Esophagus (tissue), 2 donors: Measurements from ENCODE around the gene MRGPRG. TPM values are rescaled to one million over a fixed set of nuclear protein-coding genes. Genes with fewer than 3 reads are reported as not detected.

Source experiments
- H3K27ac ChIP-seq, 2 donors: one replicate each; pipeline ENCODE4 v1.5.1; 2013; ENCODE audit warnings: low read depth in 2 of 2, mild to moderate bottlenecking in 2 of 2, inconsistent platforms in 1 of 2, low read length in 1 of 2, moderate library complexity in 1 of 2
- H3K27me3 ChIP-seq, 2 donors: one replicate each; pipeline ENCODE4 v1.6.1; 2013; ENCODE audit warnings: low read length in 2 of 2, control low read depth in 1 of 2, mild to moderate bottlenecking in 1 of 2; ENCODE audit not compliant: insufficient read depth in 2 of 2, control insufficient read depth in 1 of 2
- H3K36me3 ChIP-seq, 2 donors: one replicate each; pipeline ENCODE4 v1.6.1; 2013; ENCODE audit warnings: low read length in 1 of 2; ENCODE audit not compliant: control insufficient read depth in 2 of 2, insufficient read depth in 2 of 2
- H3K4me1 ChIP-seq, 2 donors: one replicate each; pipeline ENCODE4 v1.6.1; 2013; ENCODE audit warnings: low read length in 1 of 2; ENCODE audit not compliant: control insufficient read depth in 2 of 2, insufficient read depth in 2 of 2
- H3K4me3 ChIP-seq, 2 donors: one replicate each; pipeline ENCODE4 v1.5.1; 2013; ENCODE audit warnings: low read length in 2 of 2, mild to moderate bottlenecking in 2 of 2, low read depth in 1 of 2, moderate library complexity in 1 of 2
- H3K9me3 ChIP-seq, 2 donors: one replicate each; pipeline ENCODE4 v1.6.1; 2013; ENCODE audit warnings: mild to moderate bottlenecking in 2 of 2, low read depth in 1 of 2, low read length in 1 of 2, moderate library complexity in 1 of 2; ENCODE audit not compliant: control insufficient read depth in 2 of 2, insufficient read depth in 1 of 2
- WGBS, 2 donors: extraction: QIAGEN DNeasy Blood & Tissue Kit; methylation state at CpG; one replicate each; pipeline ENCODE4 v1.1.7; 2013; 5-methylcytosine and 5-hydroxymethylcytosine counted together
- polyA plus RNA-seq, 2 donors: library from polyadenylated mRNA; stranded (reverse); fragments of 200-250 nt; gene quantifications; one replicate each; pipeline ENCODE4 v1.2.3, GENCODE V29; 2013
- donor health status: healthy with polysubstance abuse.
- donor health status: Bipolar disorder and iron deficiency.

Gene MRGPRG
- polyA plus RNA-seq, 2 donors: not detected

GRCh38 chr11:3201677-3202181 lies 16.9 kb downstream of the MRGPRG start:
- H3K4me3 ChIP-seq: no peak overlapping the region
- no peak overlapping the region for H3K27ac ChIP-seq
- no peaks in the 10 kb centered on the region for H3K4me1 ChIP-seq
- peaks cover 0 to 7% of the 10 kb centered on the region in 2 donors for H3K27me3 ChIP-seq
- WGBS, 2 donors: 70 to 72% methylated on average over 17 of the region's 17 CpGs
- H3K36me3 ChIP-seq: no peaks in the 10 kb centered on the region
- H3K9me3 ChIP-seq: peaks cover 3% of the 10 kb centered on the region in 2 donors

- Histone ChIP-seq H3K4me1 (peaks cover 0 to 3% of the 10 kb centered on the region in 2 donors), H3K27me3 (peaks cover 0 to 7% of the 10 kb centered on the region in 2 donors), H3K4me3 (no peak overlapping the region), H3K9me3 (peaks cover 1 to 3% of the 10 kb centered on the region in 2 donors), H3K36me3 (no peaks in the 10 kb centered on the region), H3K27ac (no peak overlapping the region)
- 83 to 87% methylated on average over 15 of the region's 15 CpGs for WGBS, 2 donors
Measured at GRCh38 chr11:3201112-3201581, 17.5 kb downstream of the MRGPRG start.

DNA sequence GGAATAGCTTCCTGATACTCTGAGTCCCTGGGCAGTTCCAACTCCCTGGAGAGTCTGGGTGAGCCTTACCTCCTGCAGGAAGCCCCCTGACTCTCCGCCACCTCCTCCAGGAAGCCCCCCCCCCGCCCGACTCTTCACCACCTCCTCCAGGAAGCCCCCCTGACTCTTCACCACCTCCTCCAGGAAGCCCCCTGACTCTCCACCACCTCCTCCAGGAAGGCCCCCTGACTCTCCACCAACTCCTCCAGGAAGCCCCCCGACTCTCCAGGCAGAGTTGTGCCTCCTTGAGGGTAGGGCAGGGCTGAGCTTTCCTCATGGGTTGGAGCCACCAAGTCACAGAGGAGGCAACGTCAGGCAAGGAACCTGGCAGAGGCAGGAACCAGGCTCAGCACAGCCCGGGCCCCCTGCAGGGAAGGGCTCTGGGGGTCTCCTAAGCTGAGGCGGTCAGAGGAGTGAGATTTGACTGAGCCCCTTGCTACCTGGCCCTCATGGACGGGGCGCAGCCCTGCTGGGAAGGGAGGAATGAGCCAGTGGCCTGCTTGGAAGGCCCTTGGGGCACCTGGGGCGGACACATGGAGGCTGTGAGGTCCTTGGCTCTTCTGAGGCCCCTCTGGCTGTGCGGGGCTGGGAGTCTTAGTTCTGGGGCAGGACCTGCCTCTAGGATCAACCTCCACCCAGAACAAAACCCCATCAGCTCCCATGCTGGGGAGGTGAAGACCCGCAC lies 18.1 kb downstream of the MRGPRG start:
- peaks cover 0 to 4% of the 10 kb centered on the region in 2 donors for H3K4me1 ChIP-seq
- no peak overlapping the region for H3K27ac ChIP-seq
- H3K4me3 ChIP-seq: no peak overlapping the region
- H3K9me3 ChIP-seq: peaks cover 0 to 3% of the 10 kb centered on the region in 2 donors
- whole genome bisulfite sequencing, 2 donors: 71 to 83% methylated on average over 12 of the region's 12 CpGs
- H3K27me3 ChIP-seq: peaks cover 0 to 7% of the 10 kb centered on the region in 2 donors
- no peaks in the 10 kb centered on the region for H3K36me3 ChIP-seq

GRCh38 chr11:3199537-3200295 lies 18.9 kb downstream of the MRGPRG start:
- 77 to 78% methylated on average over 19 of the region's 19 CpGs for WGBS, 2 donors
- Histone ChIP-seq H3K4me1 (peaks cover 0 to 4% of the 10 kb centered on the region in 2 donors), H3K9me3 (peaks cover 0 to 3% of the 10 kb centered on the region in 2 donors), H3K36me3 (no peaks in the 10 kb centered on the region), H3K27ac (no peak overlapping the region), H3K27me3 (peaks cover 0 to 7% of the 10 kb centered on the region in 2 donors), H3K4me3 (no peak overlapping the region)

DNA sequence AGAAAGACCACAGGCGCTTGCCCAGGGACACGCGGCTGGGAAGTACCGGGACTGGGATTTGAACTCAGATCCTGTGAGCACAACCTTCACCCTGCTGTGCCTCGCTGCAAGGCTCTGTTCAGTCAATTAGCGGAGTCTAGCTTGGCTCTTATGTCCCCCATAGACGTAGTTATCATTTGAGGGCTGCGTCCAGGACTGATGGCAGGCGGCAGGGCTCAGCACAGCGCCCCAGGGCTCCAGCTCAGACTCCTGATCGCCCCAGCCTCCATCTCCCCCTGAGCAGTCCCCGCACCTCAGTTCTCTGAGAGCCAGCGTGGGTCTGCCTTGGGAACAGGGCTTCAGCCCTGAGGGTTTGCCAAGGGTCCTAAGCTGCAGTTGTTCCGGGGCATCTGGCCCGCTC lies 19.8 kb downstream of the MRGPRG start:
- Histone ChIP-seq H3K9me3 (peaks cover 0 to 3% of the 10 kb centered on the region in 2 donors), H3K27me3 (peaks cover 0 to 7% of the 10 kb centered on the region in 2 donors), H3K27ac (no peak overlapping the region), H3K4me3 (no peak overlapping the region), H3K4me1 (peaks cover 0 to 4% of the 10 kb centered on the region in 2 donors), H3K36me3 (no peaks in the 10 kb centered on the region)
- 85 to 90% methylated on average over 15 of the region's 15 CpGs for WGBS, 2 donors

- no peak overlapping the region for H3K27ac ChIP-seq
- no peaks in the 10 kb centered on the region for H3K36me3 ChIP-seq
- H3K9me3 ChIP-seq: peaks cover 0 to 3% of the 10 kb centered on the region in 2 donors
- peaks cover 0 to 4% of the 10 kb centered on the region in 2 donors for H3K4me1 ChIP-seq
- H3K4me3 ChIP-seq: no peak overlapping the region
- H3K27me3 ChIP-seq: peaks cover 0 to 7% of the 10 kb centered on the region in 2 donors
- WGBS, 2 donors: 74 to 83% methylated on average over 7 to 8 of the region's 8 CpGs
Measured at GRCh38 chr11:3197878-3198528, 20.6 kb downstream of the MRGPRG start.

- Histone ChIP-seq H3K4me1 (peaks cover 0 to 4% of the 10 kb centered on the region in 2 donors), H3K27me3 (peaks cover 0 to 3% of the 10 kb centered on the region in 2 donors)
- 78 to 83% methylated on average over 11 of the region's 11 CpGs for WGBS, 2 donors
Measured at GRCh38 chr11:3197044-3197695, 21.4 kb downstream of the MRGPRG start.

GRCh38 chr11:3196161-3197043 lies 22.2 kb downstream of the MRGPRG start:
- peaks cover 0 to 3% of the 10 kb centered on the region in 2 donors for H3K9me3 ChIP-seq
- H3K27me3 ChIP-seq: peaks cover 0 to 3% of the 10 kb centered on the region in 2 donors
- H3K4me3 ChIP-seq: no peak overlapping the region
- peaks cover 0 to 4% of the 10 kb centered on the region in 2 donors for H3K4me1 ChIP-seq
- no peaks in the 10 kb centered on the region for H3K36me3 ChIP-seq
- WGBS, 2 donors: 55 to 64% methylated on average over 23 of the region's 23 CpGs
- H3K27ac ChIP-seq: no peak overlapping the region

More at GRCh38 chr11:3197044-3197695, 21.4 kb downstream of the MRGPRG start:
- no peak overlapping the region for H3K4me3 ChIP-seq
- H3K9me3 ChIP-seq: peaks cover 0 to 3% of the 10 kb centered on the region in 2 donors
- H3K27ac ChIP-seq: no peak overlapping the region
- H3K36me3 ChIP-seq: no peaks in the 10 kb centered on the region
